Lower lobe of right lung (tissue), 2 donors: Measurements from ENCODE around the gene CNOT1. TPM values are rescaled to one million over a fixed set of nuclear protein-coding genes. Genes with fewer than 3 reads are reported as not detected.

Experiments used
- ATAC-seq, 2 donors: fragments of 200-7000 bp; cut with Tn5 transposase; one replicate each; pipeline ENCODE4 v1.9.1; 2020 to 2022; ENCODE audit warnings: mild to moderate bottlenecking in 2 of 2, moderate library complexity in 2 of 2
- DNase-seq: peaks from one replicate; pipeline ENCODE4 v3.0.0-alpha.2; 2020
- H3K27ac ChIP-seq: fragments of 200-600 bp; one replicate; pipeline ENCODE4 v1.8.0; 2022
- H3K27me3 ChIP-seq: fragments of 200-600 bp; one replicate; pipeline ENCODE4 v1.8.0; 2022; ENCODE audit warnings: low read depth
- H3K36me3 ChIP-seq: fragments of 200-600 bp; one replicate; pipeline ENCODE4 v1.8.0; 2022; ENCODE audit warnings: mild to moderate bottlenecking
- H3K4me1 ChIP-seq: fragments of 200-600 bp; one replicate; pipeline ENCODE4 v1.8.0; 2022
- H3K4me3 ChIP-seq: fragments of 200-600 bp; one replicate; pipeline ENCODE4 v1.8.0; 2022; ENCODE audit warnings: mild to moderate bottlenecking
- H3K9me3 ChIP-seq: fragments of 200-600 bp; one replicate; pipeline ENCODE4 v1.8.0; 2022
- intact Hi-C: fragments of 100-400 bp; cut with DNase I; formaldehyde crosslinking; loops from one replicate; pipeline ENCODE4 v1.11.0; 2022
- long read RNA-seq: library from polyadenylated mRNA; unstranded; transcript quantifications from one replicate; pipeline ENCODE4 v2.0.0, GENCODE V29; 2021
- total RNA-seq: library from RNA; stranded (reverse); fragmentation: NEBNext Ultra II Directional; extraction: Animal tissue kit (Norgen Biotek cat#: 25700); gene quantifications from one replicate; pipeline ENCODE4 v1.2.1, GENCODE V29; 2021
- TF ChIP-seq, protein P1 (sequence below): fragments of 200-600 bp; IDR thresholded peaks from one replicate; pipeline ENCODE4 v1.8.0; 2022; ENCODE audit warnings: antibody characterized with exemption, mild to moderate bottlenecking
- donor health status: DM: no; HTN: yes; CAD: no; lungs with severe emphysema.

The CNOT1 gene
- total RNA-seq, result 172 TPM
- long read RNA-seq, full-length matches to known transcripts, result 4 of 26 reads
- long read RNA-seq, partial matches to known transcripts, result 18 of 26 reads
- long read RNA-seq, other reads (novel, unspliced or antisense), result 4 of 26 reads

DNA sequence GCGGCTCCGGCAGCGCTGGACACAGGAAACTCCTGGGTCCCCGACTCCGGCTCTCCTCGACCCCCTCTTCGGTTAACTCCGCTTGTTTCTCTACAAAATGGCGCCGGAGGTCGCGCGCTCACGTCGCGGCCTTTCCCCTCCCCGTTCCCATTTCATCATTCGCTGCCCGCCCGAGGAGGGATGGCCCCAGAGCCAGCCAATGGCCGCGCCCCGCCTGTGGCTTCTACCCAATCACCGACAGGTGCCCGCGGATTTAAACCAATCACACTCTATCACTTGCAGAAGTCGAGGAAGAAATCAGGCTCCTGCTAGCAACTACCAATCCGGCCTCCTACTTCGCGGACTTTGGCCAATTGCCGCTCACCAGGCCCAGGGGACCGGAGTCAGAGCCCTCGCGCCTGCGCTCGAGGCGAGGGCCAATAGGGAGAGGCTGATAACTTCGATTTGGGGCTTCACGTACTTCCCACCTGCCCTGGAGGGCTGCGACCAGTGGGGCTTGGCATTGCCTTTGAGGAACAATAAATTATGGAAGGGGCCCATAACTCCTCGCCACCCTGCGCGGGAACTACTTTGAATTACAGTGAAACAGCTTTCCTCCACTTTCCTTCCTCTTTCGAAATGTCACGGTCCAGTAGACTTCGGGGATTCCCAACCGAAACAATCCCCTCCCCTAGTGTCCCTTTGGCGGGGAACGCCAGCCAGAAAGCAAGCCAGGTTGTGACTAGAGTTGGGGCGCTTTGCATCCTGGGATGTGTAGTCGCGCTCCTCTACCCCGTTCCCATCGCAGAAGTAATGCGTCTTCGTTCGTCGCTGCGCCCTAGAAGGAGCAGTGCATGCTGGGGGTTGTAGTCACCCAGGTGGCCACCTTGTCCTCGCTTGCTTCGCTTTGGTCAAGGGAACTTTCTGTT, at the start of gene CNOT1:
Gene CNOT1, minus strand, starts transcription at position 94 of the 908 bp plus-strand sequence. CDS start 30,489 bp downstream, outside the sequence.
- peak; percentile 96 to 97 for ATAC-seq
- intact Hi-C loops, result no loop called here
- TF ChIP-seq, protein P1, sequence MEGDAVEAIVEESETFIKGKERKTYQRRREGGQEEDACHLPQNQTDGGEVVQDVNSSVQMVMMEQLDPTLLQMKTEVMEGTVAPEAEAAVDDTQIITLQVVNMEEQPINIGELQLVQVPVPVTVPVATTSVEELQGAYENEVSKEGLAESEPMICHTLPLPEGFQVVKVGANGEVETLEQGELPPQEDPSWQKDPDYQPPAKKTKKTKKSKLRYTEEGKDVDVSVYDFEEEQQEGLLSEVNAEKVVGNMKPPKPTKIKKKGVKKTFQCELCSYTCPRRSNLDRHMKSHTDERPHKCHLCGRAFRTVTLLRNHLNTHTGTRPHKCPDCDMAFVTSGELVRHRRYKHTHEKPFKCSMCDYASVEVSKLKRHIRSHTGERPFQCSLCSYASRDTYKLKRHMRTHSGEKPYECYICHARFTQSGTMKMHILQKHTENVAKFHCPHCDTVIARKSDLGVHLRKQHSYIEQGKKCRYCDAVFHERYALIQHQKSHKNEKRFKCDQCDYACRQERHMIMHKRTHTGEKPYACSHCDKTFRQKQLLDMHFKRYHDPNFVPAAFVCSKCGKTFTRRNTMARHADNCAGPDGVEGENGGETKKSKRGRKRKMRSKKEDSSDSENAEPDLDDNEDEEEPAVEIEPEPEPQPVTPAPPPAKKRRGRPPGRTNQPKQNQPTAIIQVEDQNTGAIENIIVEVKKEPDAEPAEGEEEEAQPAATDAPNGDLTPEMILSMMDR, result no peak

DNA sequence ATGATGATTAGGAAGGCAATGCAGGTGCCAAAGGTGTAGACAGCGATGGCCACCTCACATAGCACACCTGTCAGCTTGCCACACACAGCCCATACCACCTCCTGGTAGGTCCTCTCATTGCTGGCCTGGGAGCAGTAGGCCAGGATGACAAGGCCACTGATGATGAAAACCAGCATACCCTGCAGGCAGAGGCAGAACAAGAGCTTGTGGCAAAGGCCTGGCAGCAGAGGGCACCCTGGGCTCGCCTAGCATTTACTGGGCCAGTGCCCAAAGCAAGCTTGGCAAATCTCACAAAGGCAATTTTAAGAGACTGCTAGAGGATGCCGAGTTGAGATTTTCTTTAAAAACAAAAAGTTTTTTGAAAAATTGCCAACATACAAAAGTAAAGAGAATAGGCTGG, 49.1 kb upstream of the CNOT1 start:
- Histone ChIP-seq H3K4me3 (no peak overlapping the region), H3K27me3 (no peaks in the 10 kb centered on the region), H3K36me3 (peaks cover 48% of the 10 kb centered on the region), H3K4me1 (peaks cover 11% of the 10 kb centered on the region), H3K9me3 (no peaks in the 10 kb centered on the region), H3K27ac (no peak overlapping the region)
- DNase-seq (no peak), ATAC-seq (no peak)
- TF ChIP-seq, protein P1, result no peak
- intact Hi-C loops, result no loop called here

More for the DNA sequence above, at the start of gene CNOT1:
- no peaks in the 10 kb centered on the region for H3K9me3 ChIP-seq
- peaks cover 8% of the 10 kb centered on the region for H3K36me3 ChIP-seq
- peaks cover 34% of the 10 kb centered on the region for H3K4me1 ChIP-seq
- peak within 1 kb of the TSS; percentile 97 for H3K27ac ChIP-seq
- peak within 1 kb of the TSS; percentile 98 for H3K4me3 ChIP-seq
- peak; percentile 97 for DNase-seq
- H3K27me3 ChIP-seq, result no peaks in the 10 kb centered on the region

DNA sequence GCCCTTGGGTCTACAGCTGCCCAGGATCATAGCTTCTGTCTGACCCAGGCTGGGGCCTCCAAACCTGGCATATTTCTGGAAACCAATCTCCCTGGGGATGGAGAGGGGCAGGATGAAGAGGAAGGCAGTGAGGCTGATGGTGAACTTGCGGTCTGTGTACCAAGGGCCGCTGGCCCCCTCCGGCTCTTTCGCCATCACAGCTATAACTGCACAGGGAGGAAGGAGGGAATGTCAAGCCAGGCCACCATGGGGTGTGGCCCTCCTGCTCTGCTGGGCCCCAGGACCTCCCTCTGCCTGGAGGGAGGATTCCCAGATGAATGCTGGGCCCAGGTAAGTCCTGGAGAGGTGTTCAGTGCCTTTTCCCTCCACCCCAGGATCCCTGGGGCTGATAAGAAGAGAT, 48.6 kb upstream of the CNOT1 start:
- peaks cover 7% of the 10 kb centered on the region for H3K4me1 ChIP-seq
- H3K27ac ChIP-seq, result no peak overlapping the region
- no peak for DNase-seq
- H3K9me3 ChIP-seq, result no peaks in the 10 kb centered on the region
- intact Hi-C loops, result no loop called here
- TF ChIP-seq, protein P1, result no peak
- no peaks in the 10 kb centered on the region for H3K27me3 ChIP-seq
- ATAC-seq, result no peak
- no peak overlapping the region for H3K4me3 ChIP-seq
- peaks cover 49% of the 10 kb centered on the region for H3K36me3 ChIP-seq

DNA sequence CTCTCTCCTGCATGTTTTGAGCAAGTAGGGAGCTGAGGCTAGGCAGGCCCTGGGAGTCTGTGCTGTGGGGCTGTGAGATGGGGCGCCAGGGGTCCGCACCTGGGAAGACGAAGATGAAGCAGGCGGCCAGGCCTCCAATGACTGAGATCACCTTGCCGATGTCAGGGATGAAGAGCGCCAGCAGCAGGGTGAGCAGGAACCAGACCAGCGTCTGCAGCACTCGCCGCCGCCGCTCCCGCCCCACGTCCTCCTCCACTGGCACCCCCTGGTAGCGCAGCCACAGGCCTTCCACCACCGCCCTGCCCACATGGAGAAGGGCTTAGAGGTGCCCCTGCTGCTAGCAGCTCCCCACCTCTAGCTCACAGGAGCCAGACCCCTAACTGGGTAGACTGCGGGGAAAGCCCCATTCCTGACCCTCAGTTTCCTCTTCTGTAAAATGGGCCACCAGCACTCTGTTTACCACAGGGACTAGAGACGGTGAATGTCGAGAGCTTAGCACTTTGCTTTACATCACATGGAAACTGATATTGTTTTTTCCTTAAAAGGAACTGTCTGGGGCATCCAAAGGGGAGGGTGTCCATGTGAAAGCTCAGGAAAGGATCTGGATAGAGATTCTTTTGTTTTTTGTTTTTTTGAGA, 41.4 kb upstream of the CNOT1 start:
- H3K4me3 ChIP-seq, result no peak overlapping the region
- no peak for DNase-seq
- intact Hi-C loops, result no loop called here

DNA sequence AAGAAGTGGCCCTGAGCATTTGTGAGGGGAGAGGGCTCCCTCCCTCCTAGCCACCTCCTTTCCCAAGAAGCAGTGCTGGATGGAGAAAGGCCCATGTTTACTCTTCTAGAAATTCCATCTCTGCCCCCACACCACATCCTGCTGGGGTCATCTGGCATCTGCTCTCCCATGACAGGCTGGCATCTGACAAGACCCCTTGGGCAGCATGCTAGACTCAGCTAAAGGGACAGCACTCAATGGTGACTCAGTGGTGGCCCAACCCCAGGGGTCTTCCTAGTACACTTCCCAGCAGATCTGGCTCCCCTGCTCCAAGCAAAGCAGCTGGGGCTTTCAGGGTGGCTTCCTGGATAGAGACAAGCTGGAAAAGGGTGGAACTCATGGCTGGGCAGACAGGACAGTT, 40.6 kb upstream of the CNOT1 start:
- ATAC-seq (no peak), DNase-seq (no peak)
- no peak overlapping the region for H3K27ac ChIP-seq
- H3K27me3 ChIP-seq, result no peaks in the 10 kb centered on the region
- H3K36me3 ChIP-seq, result peaks cover 59% of the 10 kb centered on the region
- intact Hi-C loops, result no loop called here
- H3K4me1 ChIP-seq, result no peaks in the 10 kb centered on the region
- H3K9me3 ChIP-seq, result no peaks in the 10 kb centered on the region
- TF ChIP-seq, protein P1, result no peak
- H3K4me3 ChIP-seq, result no peak overlapping the region

More for the DNA sequence above, 41.4 kb upstream of the CNOT1 start:
- Histone ChIP-seq H3K27ac (no peak overlapping the region), H3K4me1 (no peaks in the 10 kb centered on the region), H3K9me3 (no peaks in the 10 kb centered on the region), H3K36me3 (peaks cover 64% of the 10 kb centered on the region), H3K27me3 (no peaks in the 10 kb centered on the region)
- ATAC-seq, result peak in 1 of 2 donors; percentile 18
- TF ChIP-seq, protein P1, result no peak
